ENCODE results near the gene IL3RA.
A peak's percentile ranks its signal among the peaks of the same experiment; 100 is the strongest.
"Not testable (repeated sequence)": the region's sequence is repeated elsewhere in the genome, so short reads cannot be mapped to it uniquely, and the experiment has no call there.

Gene IL3RA

GRCh38 chrX:1332433-1332832 lies 4.2 kb upstream of the IL3RA start:
- not testable (repeated sequence) for DNase-seq

- DNase-seq = no peak
Measured at GRCh38 chrX:1334854-1335253, 1.7 kb upstream of the IL3RA start.

DNA sequence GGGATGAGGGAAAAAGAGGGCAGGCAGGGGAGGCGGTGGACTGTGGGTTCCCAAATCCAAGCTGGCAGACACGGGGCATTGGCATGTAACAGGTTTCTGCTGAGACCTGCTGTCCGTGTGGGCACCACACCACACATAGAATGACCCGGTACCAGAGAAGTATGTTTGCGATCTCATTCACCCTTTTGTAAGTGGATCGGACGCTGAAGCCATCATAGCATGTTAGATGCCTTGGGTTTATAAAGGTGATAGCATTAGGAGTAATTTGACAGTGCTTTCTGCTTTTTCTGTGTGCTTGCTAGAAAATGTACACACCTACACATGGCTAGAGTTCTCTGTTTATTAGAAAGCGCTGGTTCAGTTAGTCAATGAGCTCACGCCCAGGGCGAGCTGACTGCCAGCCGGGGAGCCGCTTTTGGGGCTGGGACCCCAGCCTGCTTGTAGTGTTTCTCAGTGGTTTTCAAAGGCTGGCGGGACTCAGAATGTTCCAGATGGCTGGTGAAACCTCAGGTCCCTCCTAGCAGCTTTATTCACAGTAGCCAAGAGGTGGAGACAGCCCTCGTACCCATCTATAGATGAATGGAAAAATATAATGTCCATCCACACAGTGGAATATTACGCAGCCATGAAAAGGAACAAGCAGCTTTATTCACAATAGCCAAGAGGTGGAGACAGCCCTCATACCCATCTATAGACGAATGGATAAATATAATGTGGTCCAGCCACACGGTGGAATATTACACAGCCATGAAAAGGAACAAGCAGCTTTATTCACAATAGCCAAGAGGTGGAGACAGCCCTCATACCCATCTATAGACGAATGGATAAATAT lies 579 bp downstream of the IL3RA start:
- peak; percentile 25 for DNase-seq

- DNase-seq = no peak
Measured at GRCh38 chrX:1341545-1342184, 5.1 kb downstream of the IL3RA start.

DNA sequence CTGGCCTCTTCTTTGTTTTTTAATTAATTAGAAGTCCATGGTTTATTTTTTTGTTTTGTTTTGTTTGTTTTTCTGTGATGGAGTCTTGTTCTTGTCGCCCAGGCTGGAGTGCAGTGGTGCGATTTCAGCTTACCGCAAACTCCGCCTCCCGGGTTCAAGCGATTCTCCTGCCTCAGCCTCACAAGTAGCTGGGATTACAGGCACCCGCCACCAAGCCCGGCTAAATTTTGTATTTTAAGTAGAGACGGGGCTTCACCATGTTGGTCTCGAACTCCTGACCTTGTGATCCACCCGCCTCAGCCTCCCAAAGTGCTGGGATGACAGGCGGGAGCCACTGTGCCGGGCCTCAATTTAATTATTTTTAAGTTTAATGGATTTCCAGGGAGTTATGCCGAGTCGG lies 13.0 kb downstream of the IL3RA start:
- not testable (repeated sequence) for DNase-seq

DNA sequence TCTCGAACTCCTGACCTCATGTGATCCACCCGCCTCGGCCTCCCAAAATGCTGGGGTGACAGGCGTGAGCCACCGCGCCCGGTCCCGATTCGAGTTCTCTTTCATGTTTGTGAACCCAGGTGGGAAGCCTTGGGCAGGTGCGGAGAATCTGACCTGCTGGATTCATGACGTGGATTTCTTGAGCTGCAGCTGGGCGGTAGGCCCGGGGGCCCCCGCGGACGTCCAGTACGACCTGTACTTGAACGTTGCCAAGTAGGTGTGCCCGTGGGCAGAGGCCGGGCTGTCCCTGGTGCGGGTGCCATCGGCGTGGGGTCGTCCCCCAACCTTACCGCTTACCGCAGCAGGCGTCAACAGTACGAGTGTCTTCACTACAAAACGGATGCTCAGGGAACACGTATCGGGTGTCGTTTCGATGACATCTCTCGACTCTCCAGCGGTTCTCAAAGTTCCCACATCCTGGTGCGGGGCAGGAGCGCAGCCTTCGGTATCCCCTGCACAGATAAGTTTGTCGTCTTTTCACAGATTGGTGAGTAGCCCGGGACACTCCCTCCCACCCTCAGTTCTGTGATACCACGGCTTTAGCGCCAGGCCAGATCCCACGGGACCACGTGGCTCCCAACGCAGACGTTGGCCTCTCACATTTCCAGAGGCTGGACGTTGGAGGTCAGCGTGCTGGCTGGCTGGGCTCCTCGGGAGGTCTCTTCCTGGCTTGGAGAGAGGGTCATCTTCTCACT lies 15.6 kb downstream of the IL3RA start:
- DNase-seq = no peak

DNA sequence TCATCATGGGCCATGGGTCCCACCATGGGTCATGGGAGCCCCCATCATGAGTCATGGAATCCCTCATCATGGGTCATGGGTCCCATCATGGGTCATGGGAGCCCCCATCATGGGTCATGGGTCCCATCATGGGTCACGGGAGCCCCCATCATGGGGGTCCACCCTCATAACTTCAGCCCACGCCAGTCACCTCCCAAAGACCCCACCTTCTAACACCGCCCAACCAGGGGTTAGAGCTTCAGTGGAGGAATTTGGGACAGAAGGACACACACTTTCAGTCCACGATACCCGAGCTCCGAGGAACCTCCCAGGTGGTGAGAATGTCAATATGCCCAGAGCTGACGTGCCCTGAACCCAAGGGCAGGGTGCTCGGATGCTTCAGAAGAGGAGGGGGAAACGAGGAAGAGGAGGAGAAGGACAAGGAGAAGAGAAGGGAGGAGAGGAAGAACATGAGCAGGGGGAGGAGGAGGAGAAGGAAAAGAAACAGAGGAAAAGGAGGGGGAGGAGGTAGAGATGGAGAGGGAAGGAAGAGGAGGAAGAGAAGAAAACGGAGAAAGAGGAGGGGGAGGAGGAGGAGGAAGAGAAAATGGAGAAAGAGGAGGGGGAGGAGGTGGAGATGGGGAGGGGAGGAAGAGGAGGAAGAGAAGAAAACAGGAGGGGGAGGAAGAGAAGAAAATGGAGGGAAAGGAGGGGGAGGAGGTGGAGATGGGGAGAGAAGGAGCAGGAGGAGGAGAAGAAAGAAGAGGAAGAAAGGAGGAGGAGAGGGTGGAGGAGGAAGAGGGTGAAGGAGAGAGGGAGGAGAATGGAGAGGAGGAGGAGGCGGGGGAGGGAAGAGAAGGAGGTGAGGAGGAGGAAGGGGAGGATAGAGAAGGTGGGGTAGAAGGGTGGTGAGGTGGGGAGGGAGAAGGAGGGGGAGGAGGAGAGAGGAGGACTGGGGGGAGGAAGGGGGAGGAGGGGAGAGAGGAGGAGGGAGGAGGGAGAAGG lies 17.7 kb downstream of the IL3RA start:
- no peak for DNase-seq

DNA sequence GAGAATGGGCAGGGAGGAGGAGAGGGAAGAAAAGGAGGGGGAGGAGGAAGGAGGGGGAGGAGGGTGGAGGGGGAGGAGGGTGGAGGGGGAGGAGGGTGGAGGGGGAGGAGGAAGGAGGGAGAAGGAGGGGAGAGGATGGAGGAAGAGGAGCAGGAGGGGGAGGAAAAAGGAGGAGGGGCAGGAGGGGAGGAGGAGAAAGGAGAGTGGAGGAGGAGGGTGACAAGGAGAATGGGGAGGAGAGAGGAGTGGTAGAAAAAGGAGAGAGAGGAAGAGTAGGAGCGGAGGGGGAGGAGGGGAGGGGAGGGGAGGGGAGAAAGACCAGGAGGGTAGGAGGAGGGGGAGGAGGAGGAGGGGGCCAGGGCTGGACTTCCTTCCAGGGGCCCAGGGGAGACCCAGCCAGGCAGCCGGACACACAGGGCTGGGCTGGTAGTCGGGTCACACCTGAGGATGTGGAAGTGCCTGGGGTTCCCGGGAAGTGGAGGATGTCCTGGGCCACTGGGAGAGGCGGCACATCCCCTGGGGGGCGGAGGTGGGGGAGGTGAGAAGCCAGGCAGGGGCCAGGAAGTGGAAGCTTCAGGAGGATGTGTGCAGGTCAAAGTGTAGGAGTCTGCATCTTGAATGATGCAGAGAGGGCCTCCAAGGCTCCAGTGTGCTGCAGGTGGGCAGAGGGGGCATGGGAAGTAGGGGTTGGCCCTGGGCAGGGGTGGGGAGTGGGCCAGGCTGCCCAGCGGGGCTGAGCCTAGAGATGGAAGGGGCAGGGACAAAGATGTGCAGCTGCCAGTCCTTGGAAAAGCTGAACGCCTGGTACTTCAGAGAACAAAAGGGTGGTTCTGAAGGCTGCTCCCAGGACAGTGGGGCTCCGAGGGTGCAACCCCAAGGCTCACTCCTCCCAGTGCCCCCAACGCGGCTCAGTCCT lies 18.8 kb downstream of the IL3RA start:
- no peak for DNase-seq

DNA sequence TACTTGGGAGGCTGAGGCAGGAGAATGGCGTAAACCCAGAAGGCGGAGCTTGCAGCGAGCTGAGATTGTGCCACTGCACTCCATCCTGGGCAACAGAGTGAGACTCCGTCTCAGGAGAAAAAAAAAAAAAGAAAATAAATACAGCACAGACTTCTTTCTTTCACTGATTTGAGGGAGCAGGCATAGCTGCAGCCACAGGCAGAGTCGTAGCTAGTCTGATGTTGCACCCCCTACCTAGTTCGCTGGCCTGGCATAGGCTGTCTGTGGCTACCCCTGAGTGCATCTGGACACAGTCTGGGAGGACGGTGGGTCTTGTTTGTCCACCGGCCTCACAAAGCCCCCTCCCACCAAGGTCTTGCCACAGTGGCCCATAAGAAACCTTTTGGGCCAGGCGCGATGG lies 21.4 kb downstream of the IL3RA start:
- no peak for DNase-seq

DNA sequence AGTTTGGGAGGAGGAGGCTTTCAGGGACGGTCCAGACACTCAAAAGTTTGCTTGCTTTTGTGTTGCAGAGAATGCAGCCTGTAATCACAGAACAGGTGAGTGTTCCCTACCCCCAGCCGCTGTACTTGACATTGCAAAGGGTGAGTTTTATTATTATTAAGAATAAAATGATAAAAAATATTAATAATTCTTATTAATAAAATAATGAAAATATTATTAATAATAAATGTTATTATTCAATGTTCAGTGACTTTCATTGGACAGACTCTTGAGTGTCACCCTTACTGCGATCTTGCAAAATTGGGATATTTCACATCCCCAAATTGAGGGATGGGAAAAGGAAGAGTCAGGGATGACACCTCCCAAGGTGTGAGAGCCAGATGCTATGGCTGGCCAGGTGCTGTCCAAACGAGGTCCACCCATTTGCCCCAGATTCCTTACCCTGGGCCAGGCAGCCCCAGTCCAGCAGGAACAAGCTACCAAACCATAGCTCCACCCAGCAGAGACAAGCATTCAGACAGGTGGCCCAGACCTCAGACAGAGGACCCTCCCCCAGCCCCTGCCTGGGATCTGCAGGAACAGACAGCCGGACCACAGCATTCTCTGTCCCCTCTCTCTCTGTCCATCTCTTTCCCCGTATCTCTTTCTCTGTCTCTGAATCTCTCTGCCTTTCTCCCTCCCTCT lies 22.4 kb downstream of the IL3RA start:
- no peak for DNase-seq

- DNase-seq = no peak
Measured at GRCh38 chrX:1359477-1359873, 22.9 kb downstream of the IL3RA start.

DNA sequence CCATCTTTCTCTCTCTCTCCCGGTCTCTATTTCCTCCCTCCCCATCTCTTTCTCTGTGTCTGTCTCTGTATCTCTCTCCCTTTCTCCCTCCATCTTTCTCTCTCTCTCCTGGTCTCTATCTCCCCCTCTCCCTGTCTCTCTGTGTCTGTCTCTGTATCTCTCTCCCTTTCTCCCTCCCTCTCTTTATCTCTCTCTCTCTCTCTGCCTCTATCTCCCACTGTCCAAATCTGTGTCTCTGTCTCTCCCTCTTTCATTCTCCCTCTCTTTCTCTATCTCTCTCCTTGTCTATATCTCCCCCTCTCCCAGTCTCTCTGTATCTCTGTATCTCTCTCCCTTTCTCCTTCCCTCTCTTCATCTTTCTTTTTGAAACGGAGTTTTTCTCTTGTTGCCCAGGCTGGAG lies 23.6 kb downstream of the IL3RA start:
- no peak for DNase-seq

DNA sequence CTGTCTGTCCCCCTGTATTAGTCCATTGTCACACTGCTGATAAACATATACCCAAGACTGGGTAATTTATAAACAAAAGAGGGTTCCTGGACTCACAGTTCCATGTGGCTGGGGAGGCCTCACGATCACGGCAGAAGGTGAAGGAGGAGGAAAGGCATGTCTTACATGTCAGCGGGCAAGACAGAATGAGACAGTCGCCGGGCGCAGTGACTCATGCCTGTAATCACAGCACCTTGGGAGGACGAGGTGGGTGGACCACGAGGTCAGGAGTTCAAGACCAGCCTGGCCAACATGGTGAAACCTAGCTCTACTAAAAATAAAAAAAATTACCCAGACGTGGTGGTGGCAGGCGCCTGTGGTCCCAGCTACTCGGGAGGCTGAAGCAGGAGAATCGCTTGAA lies 24.7 kb downstream of the IL3RA start:
- DNase-seq = no peak

- no peak for DNase-seq
Measured at GRCh38 chrX:1361910-1362309, 25.3 kb downstream of the IL3RA start.

DNA sequence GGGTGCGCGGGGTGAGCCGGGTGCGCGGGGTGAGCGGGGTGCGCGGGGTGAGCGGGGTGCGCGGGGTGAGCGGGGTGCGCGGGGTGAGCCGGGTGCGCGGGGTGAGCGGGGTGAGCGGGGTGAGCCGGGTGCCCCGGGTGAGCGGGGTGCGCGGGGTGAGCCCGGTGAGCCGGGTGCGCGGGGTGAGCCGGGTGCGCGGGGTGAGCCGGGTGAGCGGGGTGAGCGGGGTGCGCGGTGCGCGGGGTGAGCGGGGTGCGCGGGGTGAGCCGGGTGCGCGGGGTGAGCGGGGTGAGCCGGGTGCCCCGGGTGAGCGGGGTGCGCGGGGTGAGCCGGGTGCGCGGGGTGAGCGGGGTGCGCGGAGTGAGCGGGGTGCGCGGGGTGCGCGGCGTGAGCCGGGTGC lies 29.8 kb downstream of the IL3RA start:
- not testable (repeated sequence) for DNase-seq

DNA sequence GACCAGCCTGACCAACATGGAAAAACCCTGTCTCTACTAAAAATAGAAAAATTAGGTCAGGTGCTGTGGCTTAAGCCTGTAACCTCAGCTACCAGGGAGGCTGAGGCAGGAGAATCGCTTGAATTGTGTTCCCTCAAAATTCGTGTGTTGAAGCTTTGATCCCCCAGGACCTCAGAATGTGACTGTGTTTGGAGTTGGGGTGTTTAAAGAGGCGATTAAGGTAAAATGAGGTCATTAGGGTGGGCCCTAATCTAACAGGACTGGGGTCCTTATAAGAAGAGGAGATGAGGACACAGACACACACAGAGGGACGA lies 31.8 kb downstream of the IL3RA start:
- DNase-seq = no peak

DNA sequence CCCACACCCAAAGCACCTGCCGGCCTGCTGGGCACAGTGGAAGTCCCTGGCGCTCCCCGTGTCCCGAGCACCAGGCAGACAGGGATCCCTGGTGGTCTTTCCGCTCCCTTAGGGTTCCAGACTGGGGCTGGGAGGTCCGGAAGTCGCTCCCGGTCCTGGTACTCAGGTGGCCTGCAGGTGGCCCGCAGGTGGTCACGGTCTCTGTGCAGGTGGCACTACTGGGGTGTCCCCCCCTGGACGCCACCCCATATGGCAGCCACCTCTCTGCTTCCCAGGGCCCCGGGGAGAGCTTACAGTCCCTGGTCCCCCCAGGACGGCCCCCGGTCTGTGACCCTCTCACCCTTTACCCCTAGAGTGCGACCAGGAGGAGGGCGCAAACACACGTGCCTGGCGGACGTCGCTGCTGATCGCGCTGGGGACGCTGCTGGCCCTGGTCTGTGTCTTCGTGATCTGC lies 41.7 kb downstream of the IL3RA start:
- no peak for DNase-seq

- DNase-seq = no peak
Measured at GRCh38 chrX:1380672-1381233, 44.2 kb downstream of the IL3RA start.

GRCh38 chrX:1384658-1385252 lies 48.2 kb downstream of the IL3RA start:
- DNase-seq = no peak
